Endothelial cell of umbilical vein (primary cell): Measurements from ENCODE around the gene TSPEAR.

Experiments
- CTCF ChIP-seq, 2 donors: IDR thresholded peaks; 1 replicate in 1 of 2; 2 replicates in 1 of 2; pipeline ENCODE4 v1.5.1; 2011; ENCODE audit warnings: low read length in 2 of 2, mild to moderate bottlenecking in 2 of 2, moderate library complexity in 2 of 2, control low read depth in 1 of 2, inconsistent platforms in 1 of 2, low read depth in 1 of 2; ENCODE audit not compliant: insufficient read depth in 1 of 2; ENCODE audit errors: extremely low read depth in 1 of 2
- EZH2 ChIP-seq: IDR thresholded peaks from 2 replicates; pipeline ENCODE4 v1.6.1; 2012; ENCODE audit warnings: borderline replicate concordance, low read depth, mild to moderate bottlenecking, moderate library complexity, low read length, inconsistent platforms; ENCODE audit not compliant: severe bottlenecking
- FOS ChIP-seq: IDR thresholded peaks from 2 replicates; pipeline ENCODE4 v1.6.1; 2011; ENCODE audit warnings: mild to moderate bottlenecking, low read length, moderate library complexity, borderline replicate concordance; ENCODE audit not compliant: insufficient read depth
- GATA2 ChIP-seq: IDR thresholded peaks from 2 replicates; pipeline ENCODE4 v1.7.0; 2011; ENCODE audit warnings: low read depth, mild to moderate bottlenecking, moderate library complexity, mixed read lengths, low read length; ENCODE audit not compliant: insufficient read length, insufficient read depth
- POLR2A ChIP-seq: IDR thresholded peaks from 2 replicates; pipeline ENCODE4 v1.6.1; 2012; ENCODE audit warnings: low read depth, mild to moderate bottlenecking, control low read depth, low read length
- POLR2AphosphoS5 ChIP-seq: IDR thresholded peaks from 2 replicates; pipeline ENCODE4 v1.6.1; 2012; ENCODE audit warnings: low read depth, mild to moderate bottlenecking, control low read depth, low read length, moderate library complexity; ENCODE audit not compliant: insufficient read depth
- TF ChIP-seq, protein P1 (sequence below): IDR thresholded peaks from 2 replicates; pipeline ENCODE4 v1.6.1; 2011; ENCODE audit not compliant: insufficient read depth, insufficient read length

- no peak for TF ChIP-seq CTCF (IDR thresholded peaks at IDR 0.05; ENCODE audit: extremely low read depth in 1 of 2, insufficient read depth in 1 of 2, low read depth in 1 of 2, low read length in 2 of 2)
- TF ChIP-seq FOS, result no peak
- TF ChIP-seq, protein P1, sequence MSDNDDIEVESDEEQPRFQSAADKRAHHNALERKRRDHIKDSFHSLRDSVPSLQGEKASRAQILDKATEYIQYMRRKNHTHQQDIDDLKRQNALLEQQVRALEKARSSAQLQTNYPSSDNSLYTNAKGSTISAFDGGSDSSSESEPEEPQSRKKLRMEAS, result no peak
- no peak for TF ChIP-seq POLR2A
- no peak for TF ChIP-seq POLR2AphosphoS5
- TF ChIP-seq EZH2, result no peak
- no peak for TF ChIP-seq GATA2
These were observed 38.6 kb upstream of the TSPEAR start for GRCh38 chr21:44749759-44750674.
